Activated CD8-positive, alpha-beta memory T cell treated with anti-CD3 and anti-CD28 coated beads for 36 hours (primary cell): Measurements from ENCODE around the gene CD52. TPM values are rescaled to one million over a fixed set of nuclear protein-coding genes. Genes with fewer than 3 reads are reported as not detected.

ENCODE experiments used
- CTCF ChIA-PET: fragments of 350-600 bp; sonication (Branson Sonifier 250); formaldehyde crosslinking; loops from one replicate; lab custom pipeline; 2021; ENCODE audit warnings: antibody characterized with exemption; lab: Charles Lee
- POLR2A ChIA-PET: fragments of 350-600 bp; sonication (Branson Sonifier 250); formaldehyde crosslinking; loops from one replicate; lab custom pipeline; 2021; ENCODE audit warnings: antibody characterized with exemption; lab: Charles Lee
- total RNA-seq, 2 experiments: library from RNA; stranded (reverse); gene quantifications; one replicate each; pipeline ENCODE4 v1.2.3, GENCODE V29; 2021

The CD52 gene
- total RNA-seq, 2 experiments from 2014 or later, result 252 to 254 TPM

DNA sequence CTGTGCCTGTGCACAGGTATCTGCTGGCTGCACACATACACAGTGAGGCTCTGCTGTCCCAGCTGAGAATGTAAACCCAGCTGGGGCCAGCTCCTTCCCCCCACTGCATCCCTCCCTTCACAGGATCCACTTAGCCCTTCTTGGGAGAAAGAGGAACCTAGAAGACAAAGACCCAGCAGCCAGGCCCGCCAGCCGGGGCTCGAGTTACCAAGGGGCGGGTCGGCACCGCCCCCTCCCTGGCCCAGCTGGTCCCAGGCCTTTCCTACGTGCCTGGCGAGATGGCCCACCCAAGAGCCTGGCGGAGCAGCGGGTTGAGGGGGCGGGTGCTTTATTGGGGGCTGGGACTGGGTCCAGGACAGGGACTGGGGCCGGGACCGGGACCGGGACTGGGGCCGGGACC, 35.8 kb upstream of the CD52 start:
- POLR2A ChIA-PET, result interaction anchor here (1.1 kb wide), 1 partner anchor 37 kb away, joined by 5 read pairs; no protein-coding TSS in a partner anchor
- CTCF ChIA-PET, result interaction anchor here (9.5 kb wide), 1 partner anchor 39 kb away, joined by 144 read pairs; the partner anchor contains the start of gene CD52

DNA sequence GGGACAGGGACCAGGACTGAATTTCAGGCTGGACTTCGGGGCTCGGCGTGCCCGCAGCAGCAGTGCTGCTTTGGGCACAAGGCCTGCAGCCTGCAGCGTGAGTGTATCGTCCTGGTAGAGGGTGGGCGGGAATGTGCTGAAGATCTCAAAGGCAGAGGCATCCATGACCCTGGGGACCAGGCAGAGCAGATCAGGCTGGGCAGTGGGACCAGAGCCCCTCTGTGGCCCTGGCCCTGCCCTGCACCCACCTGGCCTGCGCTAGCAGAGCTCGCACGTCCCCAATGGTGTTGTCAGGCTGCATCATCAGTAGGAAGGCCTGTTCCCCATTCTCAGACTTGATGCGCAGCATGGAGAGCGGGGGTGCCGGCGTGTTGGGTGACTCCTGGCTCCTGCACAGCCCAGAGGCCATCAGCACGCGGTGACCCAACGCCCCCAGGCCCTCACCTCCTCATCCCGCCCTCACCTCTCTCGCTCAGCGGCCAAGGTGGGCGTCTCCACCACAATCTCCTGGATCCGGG, 35.3 kb upstream of the CD52 start:
- CTCF ChIA-PET, result interaction anchor here (9.0 to 9.5 kb wide), 2 partner anchors 37 to 38 kb away, joined by 141 to 144 read pairs; partner anchors contain the start of gene CD52
- POLR2A ChIA-PET, result interaction anchor here (1.1 kb wide), 1 partner anchor 37 kb away, joined by 5 read pairs; no protein-coding TSS in a partner anchor

DNA sequence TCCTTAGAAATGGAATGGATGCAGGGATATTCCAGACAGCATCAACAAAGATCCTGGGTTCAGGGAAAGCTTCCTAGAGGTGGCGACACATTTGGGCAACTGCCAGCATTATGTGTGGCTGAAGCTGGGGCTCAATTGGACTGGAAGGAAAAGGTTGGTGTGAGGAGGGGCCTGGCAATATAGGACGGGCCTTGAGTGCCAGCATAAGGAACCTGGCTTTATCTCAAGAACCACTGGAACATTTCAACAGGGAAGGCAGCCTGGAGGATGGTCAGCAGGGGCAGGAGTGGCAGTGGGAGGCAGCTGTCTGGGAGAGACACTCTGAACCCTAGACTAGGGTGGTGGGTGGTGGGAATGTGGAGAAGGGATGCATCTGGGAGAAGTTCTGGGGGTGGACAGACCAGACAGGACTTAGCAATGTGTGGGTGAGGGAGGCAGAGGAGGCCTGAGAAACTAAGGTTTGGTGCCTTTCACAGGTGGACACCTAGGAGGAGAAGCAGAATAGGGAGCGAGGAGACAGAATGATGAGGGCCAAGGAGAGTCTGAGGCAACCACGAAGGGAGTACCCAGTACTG, 34.4 kb upstream of the CD52 start:
- ChIA-PET CTCF (interaction anchor here (3.1 to 9.0 kb wide), 2 partner anchors 24 to 36 kb away, joined by 14 to 141 read pairs; partner anchors contain the start of genes CD52 and UBXN11), POLR2A (no interaction called here)

DNA sequence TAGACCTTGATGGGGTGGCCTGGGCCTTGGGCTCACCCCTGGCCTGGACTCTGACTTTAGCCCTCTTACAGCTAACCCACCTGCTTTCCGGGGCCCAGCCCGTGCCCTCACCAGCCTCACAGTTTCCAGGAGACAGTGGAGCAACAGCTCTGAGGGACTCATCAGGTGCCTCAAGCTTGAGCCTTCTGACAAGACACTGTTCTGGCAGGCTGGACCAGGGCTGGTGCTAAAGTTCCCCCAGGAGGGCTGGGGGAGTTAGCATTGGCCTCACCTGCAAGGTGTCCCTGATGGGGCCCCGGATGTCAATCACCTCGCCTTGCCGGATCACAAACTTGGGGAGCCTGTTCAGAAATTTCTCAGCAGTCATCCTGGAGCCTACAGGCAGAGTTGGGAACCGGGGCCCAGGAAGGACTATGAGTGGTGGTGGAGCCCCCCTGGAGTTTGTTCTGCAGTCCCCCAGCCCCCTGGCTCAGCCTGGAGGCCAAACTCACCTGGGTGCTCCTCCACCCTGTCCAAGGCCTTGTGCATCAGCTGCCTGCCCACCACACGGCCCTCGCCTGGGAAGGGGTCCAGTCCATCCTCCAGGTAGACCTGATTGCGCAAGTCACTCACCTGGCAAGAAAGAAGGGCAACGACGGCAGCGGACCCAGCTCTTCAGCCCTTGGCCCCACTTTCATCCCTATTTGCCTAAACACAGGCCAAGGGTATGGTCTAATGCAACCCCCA, 33.7 kb upstream of the CD52 start:
- ChIA-PET CTCF (interaction anchor here (0.5 to 9.0 kb wide), 13 partner anchors 8 to 1086 kb away, joined by 3 to 141 read pairs (median 7); partner anchors contain the start of genes CD52, CEP85, UBXN11 and ZNF593), POLR2A (interaction anchor here (0.9 to 5.8 kb wide), 2 partner anchors 8 to 35 kb away, joined by 3 to 57 read pairs; partner anchors contain the start of gene CD52)

DNA sequence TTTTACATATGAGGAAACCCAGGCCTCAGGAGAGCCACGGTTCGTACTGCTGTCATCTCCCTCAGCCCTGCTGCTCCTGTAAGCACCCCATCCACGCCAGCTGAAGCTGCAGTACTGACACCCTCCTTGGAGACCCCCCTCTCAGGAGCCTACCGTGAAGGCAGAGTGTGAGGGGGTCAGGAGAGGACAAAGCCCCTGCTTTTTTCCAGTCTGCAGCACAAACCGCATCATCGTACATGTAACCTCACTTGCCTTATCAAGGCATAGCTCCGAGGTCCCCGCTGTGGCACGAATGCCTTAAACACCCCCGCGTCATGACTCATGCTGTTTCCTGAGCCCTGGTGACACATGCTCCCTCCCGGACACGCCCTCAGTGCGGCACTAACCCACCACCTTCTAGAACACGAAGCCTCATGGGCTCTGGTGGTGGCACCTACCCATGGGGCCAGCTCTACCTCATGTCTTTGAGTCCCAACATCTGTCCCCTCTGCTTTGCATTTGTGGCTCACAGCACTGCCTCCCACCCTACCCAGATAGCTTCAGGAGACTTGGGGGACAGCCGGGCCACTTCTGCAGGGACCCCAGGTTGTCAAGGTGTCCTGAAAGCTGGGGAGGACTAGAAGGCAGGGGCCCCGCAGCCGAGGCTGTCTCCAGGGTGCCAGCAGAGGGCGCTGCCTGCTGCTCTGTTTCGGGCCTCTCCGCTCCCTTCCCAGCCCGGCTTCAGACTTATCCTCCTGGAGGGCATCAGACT, 33.0 kb upstream of the CD52 start:
- ChIA-PET POLR2A (interaction anchor here (0.6 to 5.8 kb wide), 4 partner anchors 8 to 1854 kb away, joined by 3 to 57 read pairs (median 4); partner anchors contain the start of gene CD52), CTCF (interaction anchor here (0.5 to 9.0 kb wide), 15 partner anchors 9 to 1085 kb away, joined by 3 to 141 read pairs (median 6); partner anchors contain the start of genes CD52, CEP85, UBXN11 and ZNF593)

DNA sequence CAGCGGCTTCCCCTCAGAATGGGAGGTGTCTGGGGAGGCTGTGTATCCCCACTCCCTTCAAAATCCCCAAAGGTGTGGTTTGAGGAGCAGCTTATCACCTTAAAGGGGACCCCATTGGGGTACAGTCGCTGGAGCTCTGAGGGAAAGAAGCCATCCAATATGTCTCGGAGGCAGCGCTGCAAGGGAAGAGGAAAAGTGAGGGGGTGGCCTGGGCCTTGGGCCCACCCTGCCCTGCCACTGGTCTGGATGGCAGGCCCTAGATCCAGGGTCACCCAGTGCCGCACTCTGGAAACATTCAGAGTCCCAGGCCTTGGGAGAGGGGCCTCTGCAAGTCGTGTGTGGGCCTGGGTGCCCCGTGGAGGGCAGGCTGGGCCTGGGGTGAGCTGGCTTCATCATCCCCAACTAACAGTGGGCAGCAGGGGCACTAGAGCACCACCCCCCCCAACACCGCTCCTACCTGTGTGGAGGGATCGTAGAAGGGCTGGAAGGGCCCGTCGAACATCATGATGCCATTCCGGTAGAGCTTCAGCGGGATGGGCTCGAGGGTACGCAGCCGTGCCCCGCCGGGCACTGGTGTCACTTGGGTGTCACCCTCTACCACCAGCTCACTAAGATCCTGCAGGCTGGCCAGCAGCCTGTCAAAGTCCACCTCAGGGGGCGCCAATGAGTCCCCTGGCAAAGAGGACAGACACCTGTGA, 32.2 kb upstream of the CD52 start:
- ChIA-PET POLR2A (interaction anchor here (5.8 kb wide), 1 partner anchor 33 kb away, joined by 57 read pairs; the partner anchor contains the start of gene CD52), CTCF (interaction anchor here (1.0 to 9.0 kb wide), 13 partner anchors 9 to 132 kb away, joined by 3 to 141 read pairs (median 7); partner anchors contain the start of genes CD52, CEP85, UBXN11 and ZNF593)

DNA sequence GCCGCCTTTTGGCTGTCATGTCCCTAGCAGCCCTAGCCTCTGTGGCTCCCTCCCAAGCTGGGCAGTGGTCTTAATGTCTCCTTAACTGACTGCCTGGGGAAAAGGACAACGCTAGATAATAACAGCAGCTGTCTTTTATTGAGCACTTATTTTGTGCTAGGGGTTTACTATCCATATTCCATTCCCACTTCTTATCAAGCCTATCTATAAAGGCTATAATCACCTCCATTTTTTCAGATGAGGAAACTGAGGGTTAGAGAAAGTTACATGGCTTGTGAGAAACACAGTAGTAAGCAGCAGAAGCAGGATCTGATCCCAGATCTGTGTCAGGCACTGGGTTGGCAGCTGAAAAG, 31.7 kb upstream of the CD52 start:
- CTCF ChIA-PET, result interaction anchor here (0.5 to 9.0 kb wide), 7 partner anchors 10 to 130 kb away, joined by 3 to 141 read pairs (median 7); partner anchors contain the start of genes CD52, CEP85 and UBXN11
- POLR2A ChIA-PET, result interaction anchor here (5.8 kb wide), 1 partner anchor 33 kb away, joined by 57 read pairs; the partner anchor contains the start of gene CD52

DNA sequence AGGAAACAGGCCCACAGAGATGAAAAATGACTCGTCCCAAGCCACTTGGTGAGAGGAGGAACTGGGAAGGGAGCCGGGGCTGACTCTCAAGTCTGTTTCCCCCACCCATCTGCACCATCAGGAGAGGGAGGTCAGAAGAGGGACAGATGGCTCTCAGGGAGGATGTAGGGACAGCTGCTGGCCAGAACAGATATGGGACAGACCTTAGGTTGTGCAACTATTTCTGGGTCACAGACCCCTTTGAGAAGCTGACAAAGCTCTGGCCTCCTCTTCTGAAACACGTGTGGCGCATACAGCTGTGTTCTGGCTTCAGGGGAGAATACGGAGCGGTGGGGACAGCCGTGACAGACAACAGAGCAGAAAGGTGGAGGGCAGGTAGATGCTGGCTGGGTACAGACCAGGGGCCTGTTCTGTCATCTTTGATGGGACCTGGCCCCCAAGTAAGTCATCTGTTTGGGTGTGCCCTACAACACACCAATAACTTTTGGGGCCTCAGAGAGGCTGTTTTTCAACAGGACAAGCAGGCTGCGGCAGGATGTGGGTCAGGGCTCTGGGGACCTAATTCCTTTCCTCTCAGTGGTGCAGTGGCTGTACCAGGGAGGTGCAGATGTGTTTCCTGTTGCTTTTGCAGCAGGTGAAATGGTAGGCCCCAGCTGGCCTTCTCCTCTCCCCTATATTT, 30.6 kb upstream of the CD52 start:
- ChIA-PET POLR2A (interaction anchor here (0.6 to 5.8 kb wide), 2 partner anchors 32 to 457 kb away, joined by 3 to 57 read pairs; partner anchors contain the start of gene CD52), CTCF (interaction anchor here (0.8 to 9.0 kb wide), 5 partner anchors 8 to 53 kb away, joined by 3 to 141 read pairs (median 18); partner anchors contain the start of genes CD52, CEP85 and SH3BGRL3)

DNA sequence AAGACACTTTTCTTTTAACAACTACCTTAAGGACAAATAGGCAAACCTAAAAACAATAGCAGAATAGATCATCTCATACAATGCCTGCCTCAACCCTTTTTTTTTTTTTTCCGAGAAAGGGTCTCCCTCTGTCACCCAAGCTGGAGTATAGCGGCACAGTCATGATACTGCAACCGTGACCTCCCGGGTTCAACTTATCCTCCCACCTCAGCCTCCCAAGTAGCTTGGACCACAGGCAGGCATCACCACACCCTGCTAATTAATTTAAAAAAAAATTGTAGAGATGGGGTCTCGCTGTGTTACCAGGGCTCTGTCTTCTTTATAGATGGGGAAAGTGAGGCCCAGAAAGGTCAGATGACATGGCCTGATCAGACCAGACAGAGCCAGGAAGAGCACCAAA, 29.9 kb upstream of the CD52 start:
- ChIA-PET CTCF (interaction anchor here (0.8 to 9.0 kb wide), 11 partner anchors 8 to 161 kb away, joined by 3 to 141 read pairs (median 8); partner anchors contain the start of genes CD52, CEP85 and SH3BGRL3), POLR2A (interaction anchor here (1.0 to 5.8 kb wide), 4 partner anchors 8 to 390 kb away, joined by 3 to 57 read pairs (median 18); partner anchors contain the start of genes CD52, SH3BGRL3 and UBXN11)

DNA sequence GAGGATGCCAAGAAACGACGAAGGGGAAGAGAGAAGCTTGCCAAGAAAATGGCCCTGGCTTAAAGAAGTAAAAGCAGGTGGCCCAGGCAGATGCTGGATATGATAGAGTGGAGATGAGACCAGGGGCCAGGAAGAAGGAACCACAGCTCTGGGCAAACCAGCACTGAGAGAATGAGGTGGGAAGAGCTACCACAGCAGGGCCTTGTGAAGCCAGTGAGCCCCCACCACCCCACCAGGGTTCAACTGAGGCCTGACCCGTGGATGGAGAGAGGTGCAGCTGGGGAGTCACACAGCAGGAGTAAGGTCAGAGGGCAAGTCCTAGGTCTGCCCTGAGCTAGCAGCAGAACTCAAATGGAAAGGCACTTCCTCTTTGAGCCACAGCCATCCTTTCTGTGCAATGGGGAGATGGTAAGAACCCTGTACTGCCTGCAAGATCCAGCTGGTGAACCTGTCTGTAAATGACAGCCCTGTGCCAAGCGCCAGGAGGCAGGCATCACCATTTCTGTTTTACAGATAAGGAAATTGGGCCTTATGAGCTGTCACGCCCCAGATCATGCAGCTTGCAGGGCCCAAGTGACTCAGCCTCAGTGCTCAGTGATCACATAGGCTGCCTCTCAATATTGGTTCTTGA, 29.3 kb upstream of the CD52 start:
- POLR2A ChIA-PET, result interaction anchor here (0.6 to 5.8 kb wide), 6 partner anchors 8 to 434 kb away, joined by 3 to 57 read pairs (median 10); partner anchors contain the start of genes CD52, SH3BGRL3 and UBXN11
- CTCF ChIA-PET, result interaction anchor here (0.8 to 9.0 kb wide), 16 partner anchors 9 to 212 kb away, joined by 3 to 141 read pairs (median 6); partner anchors contain the start of genes CD52, CEP85, SH3BGRL3 and ZNF593

DNA sequence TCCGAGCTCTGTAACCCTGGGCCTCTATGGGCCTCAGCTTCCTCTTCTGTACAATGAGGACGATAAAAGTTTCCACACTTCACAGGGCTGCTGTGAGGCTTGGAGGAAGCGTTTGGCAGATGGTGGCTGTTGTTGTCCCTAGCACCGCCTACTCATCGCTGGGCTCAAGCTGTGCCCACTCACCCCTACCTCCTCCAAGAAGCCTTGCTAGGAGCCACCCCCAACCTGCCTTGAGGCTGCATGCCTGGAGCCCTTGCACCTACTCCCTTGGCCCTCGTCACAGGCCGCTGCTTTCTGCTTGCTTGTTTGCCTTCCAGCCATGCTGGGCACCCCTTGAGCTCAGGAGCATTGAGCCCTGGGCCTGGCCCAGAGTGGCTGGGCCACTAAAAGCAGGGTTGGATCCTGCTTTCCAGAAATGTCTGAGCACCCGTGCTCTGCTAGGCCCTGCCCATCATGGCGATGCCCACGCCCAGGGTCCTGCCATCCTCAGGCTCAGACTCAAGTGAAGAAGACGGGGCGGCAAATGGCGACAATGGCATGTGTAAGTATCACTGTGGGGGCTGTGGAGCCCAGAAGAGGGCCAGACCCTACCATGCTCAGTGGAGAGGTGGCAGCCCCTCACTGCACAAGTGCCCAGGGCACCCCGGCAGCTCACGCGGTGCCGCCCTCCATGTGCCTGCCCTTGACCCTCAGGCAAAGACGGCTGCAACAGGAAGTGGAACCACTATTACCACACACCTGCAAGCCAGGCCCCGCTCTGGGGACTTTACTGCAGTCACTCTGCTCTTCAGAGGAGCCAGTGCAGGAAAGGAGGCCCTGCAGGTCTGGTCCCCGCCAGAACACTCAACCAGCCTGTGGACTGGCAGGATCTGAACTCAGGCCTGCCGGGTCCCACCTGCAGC, 28.3 kb upstream of the CD52 start:
- ChIA-PET POLR2A (interaction anchor here (0.5 to 5.8 kb wide), 6 partner anchors 9 to 33 kb away, joined by 4 to 57 read pairs (median 10); partner anchors contain the start of genes CD52, SH3BGRL3 and UBXN11), CTCF (interaction anchor here (0.6 to 9.0 kb wide), 17 partner anchors 9 to 211 kb away, joined by 3 to 141 read pairs (median 6); partner anchors contain the start of genes CD52, CEP85, SH3BGRL3 and ZNF593)

DNA sequence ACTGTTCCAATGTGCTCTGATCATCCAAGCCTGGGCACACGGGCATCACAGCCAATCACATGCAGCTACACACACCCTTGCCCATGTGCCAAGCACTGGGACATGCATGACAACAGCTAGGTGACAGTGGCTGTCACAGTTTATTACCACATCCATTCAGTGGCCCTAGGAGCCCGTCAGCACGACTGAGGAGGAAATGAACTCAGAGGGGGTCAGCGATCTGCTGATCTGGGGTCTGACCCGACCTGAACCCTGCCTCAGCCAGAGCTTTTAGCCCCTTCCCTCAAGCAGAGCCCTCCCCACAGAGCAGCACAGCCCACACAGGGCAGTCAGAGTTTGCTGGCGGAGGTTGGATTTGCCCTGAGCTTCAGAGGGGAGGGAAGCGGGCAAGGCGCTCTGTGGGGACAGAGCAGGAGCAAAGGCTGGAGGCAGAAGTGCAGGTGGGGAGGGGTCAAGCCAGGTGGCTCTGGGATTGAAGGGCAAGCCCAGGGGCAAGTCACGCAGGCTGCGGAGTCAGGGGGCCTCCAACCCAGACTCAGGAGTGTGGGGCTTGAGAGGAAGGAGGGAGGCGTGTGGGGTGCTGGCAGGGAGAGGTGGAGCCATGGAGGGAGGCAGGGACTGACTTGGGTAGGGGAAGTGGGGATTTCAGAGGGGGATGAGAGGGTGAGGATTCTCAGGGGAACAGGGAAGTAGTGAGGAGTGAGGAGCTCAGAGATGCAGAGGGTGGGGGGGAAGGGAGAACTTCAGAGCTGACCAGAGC, 27.5 kb upstream of the CD52 start:
- POLR2A ChIA-PET, result interaction anchor here (1.2 to 2.4 kb wide), 3 partner anchors 10 to 28 kb away, joined by 3 to 17 read pairs (median 5); partner anchors contain the start of genes CD52 and SH3BGRL3
- CTCF ChIA-PET, result interaction anchor here (0.8 to 9.0 kb wide), 7 partner anchors 11 to 88 kb away, joined by 3 to 141 read pairs (median 7); partner anchors contain the start of genes CD52 and SH3BGRL3

DNA sequence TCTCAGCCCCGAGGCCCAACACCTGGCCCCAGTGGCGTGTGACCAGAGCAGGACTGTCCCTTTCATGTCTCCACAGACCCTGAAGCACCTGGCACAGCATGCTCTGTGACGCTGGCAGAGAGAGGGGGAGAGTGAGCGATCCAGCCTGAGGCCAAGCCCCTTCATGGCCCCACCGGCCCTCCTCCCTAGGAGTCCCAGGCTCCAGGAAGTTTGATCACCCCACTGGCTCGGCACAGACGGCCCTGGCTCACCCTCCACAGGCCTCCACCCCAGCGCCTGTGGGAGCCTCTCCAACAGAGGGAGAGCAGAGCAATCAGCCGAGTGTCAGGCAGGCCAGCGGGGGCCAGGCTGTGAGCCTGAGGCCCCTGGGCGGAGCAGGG, 26.9 kb upstream of the CD52 start:
- CTCF ChIA-PET, result interaction anchor here (0.8 to 9.0 kb wide), 5 partner anchors 10 to 56 kb away, joined by 3 to 141 read pairs (median 5); partner anchors contain the start of gene CD52
- POLR2A ChIA-PET, result interaction anchor here (1.2 to 1.5 kb wide), 2 partner anchors 11 to 27 kb away, joined by 3 to 5 read pairs; partner anchors contain the start of gene CD52

DNA sequence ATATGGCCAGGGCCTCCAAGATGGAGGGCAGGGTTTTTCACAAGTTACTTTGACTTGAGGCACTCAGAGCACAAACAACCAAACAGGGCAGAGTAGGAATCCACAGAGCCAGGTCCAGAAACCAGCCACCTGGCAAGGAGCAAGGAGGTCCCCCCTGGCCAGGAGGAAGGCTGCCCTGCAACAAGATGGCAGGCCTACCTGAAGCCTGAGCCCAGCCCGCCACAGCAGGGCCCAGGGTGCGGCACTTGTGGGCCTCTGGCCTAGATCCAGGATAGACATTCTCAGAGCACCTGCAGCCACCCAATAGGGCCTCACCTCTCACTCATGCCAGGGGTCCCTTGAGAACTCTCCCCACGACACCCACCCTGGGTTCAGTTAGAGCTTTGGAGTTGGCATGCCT, 26.3 kb upstream of the CD52 start:
- ChIA-PET POLR2A (interaction anchor here (1.5 kb wide), 1 partner anchor 11 kb away, joined by 3 read pairs; no protein-coding TSS in a partner anchor), CTCF (interaction anchor here (1.0 to 9.0 kb wide), 3 partner anchors 10 to 57 kb away, joined by 3 to 141 read pairs (median 5); partner anchors contain the start of gene CD52)
